NCI-H446 treated with DMSO at 0.1 percent for 48 hours (cell line): ENCODE measurements around the gene MYCBP.

ENCODE experiments used
- DNase-seq: peaks from one replicate; lab custom pipeline; 2025; lab: John Stamatoyannopoulos, UW

Gene MYCBP

GRCh38 chr1:38820860-38821259 is 52.3 kb downstream of the MYCBP start:
- DNase-seq: no peak

- DNase-seq: no peak
Observed at GRCh38 chr1:38819516-38819915, 53.6 kb downstream of the MYCBP start.

GRCh38 chr1:38819040-38819439 is 54.1 kb downstream of the MYCBP start:
- DNase-seq: no peak

DNA sequence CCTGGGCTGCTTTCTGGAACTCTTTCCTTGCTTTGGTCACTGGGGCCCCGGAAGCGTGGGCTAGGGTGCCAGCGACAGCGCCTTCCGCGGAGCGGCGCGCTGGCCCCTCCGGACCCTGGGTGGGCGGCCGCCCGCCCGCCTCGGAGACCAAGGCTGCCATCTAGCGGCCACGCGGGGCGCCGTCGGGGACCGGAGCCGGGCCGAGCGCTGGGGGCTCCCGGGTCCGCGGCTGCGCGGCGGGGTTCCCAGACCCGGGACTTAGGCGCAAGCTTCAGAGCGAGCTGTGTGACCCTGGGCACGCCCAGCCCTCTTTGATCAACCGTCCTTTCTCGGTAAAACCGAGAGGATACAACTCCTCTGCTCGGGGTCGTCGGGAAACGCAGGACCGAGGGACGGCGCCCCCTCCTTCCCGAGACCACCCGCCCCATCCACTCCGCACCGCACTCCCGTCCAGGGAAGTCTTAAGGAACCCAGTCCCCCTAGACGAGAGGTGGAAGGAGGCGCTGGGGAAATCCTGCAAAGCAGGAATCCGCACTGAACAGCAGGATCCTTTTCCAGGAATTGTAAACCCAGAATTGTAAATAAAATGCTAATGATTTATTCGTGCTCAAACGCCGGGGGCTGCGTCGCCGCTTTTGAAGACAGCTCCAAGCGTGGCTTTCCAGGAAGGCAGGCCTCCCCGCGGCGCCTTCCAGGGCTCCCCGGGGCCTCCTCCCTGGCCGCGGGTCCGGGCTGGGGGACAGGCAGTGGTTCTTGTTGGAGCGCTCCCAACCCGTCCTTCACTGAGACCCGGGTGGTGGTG is 54.8 kb downstream of the MYCBP start:
- DNase-seq: no peak

- DNase-seq: no peak
Observed at GRCh38 chr1:38817267-38818174, 55.6 kb downstream of the MYCBP start.

DNA sequence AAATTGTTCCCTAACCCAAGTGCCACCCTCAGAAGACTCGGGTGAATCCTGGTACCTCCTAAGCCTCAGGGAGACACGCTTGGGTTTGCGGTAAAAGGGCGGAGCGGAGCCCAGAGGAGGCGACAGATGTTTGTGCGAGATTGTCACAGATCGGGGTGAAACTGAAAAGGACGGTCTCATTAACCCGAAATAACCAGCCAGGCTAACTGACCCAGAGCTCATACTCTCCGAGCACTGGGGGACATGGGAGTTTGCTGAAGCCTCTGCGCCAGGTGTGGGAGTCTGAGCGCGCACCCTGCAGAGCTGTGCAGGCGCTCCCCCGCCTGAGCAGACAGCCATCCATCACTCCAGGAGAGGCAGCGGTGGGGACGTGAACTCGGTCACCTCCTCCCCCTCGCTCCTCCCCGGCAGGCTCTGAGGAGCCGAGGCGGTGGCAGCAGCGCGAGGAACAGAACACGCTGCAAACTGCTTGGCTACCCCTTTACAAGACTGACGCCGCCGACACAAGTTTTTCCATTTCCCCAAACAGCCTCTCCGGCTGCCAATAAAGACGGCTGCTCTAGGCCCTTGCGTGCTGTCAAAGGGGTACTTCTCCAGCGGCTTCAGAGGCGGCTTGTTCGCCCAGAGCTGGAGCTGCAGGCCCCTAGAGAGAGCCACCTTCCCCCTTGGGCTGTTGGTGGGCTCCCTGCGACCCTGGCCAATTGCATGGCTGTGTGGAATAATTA is 57.1 kb downstream of the MYCBP start:
- DNase-seq: no peak

GRCh38 chr1:38814984-38815464 is 58.1 kb downstream of the MYCBP start:
- no peak for DNase-seq

DNA sequence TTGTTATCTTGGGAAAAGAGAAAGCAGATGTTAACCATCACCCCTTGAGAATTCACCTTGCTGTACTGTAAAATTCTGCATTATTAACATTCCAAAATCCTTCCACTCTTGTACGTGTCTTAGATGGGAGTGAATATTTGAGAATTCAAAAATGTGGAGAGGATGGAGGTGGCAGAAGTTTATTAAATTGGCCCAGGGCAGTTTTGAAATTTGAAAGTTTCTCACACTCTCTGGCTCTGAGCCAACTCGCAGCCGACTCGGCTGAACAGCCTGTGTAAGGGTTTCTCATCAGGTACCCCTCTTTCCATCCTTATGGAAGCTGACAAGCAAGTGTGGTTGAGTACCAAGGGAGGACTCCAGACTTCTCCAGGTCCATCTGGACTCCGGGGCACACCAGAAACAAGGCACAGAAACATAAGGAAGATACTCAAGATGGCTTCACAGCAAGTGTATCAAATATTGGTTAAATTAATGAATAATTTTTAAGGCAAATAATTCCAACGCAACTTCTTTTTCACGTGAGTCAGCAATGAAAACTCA is 58.6 kb downstream of the MYCBP start:
- DNase-seq: no peak

- DNase-seq: no peak
Observed at GRCh38 chr1:38812981-38813380, 60.2 kb downstream of the MYCBP start.
